ENCODE results near the gene NDUFAF2. TPM values are rescaled to one million over a fixed set of nuclear protein-coding genes. Genes with fewer than 3 reads are reported as not detected.
A peak's percentile ranks its signal among the peaks of the same experiment; 100 is the strongest.

NDUFAF2 gene
- total RNA-seq, 2 donors from 2014 or later = 20.9 to 36.0 TPM

- Histone ChIP-seq H3K27me3 (no peaks in the 10 kb centered on the region), H3K4me1 (no peaks in the 10 kb centered on the region), H3K27ac (no peak overlapping the region), H3K36me3 (no peaks in the 10 kb centered on the region), H3K9ac (ENCODE audit: low read depth in 2 of 2, low read length in 2 of 2) (no peak overlapping the region), H3K9me3 (no peaks in the 10 kb centered on the region), H3K4me3 (no peak overlapping the region)
- intact Hi-C loops (cut with DNase I) = no loop called here
- no peak for DNase-seq
- TF ChIP-seq CTCF (IDR thresholded peaks at IDR 0.05) = no peak
Measured at GRCh38 chr5:61130289-61130688, 185.3 kb downstream of the NDUFAF2 start.

GRCh38 chr5:61132559-61132958, 187.6 kb downstream of the NDUFAF2 start:
- no peaks in the 10 kb centered on the region for H3K9me3 ChIP-seq
- no peak overlapping the region for H3K9ac ChIP-seq (ENCODE audit: low read depth in 2 of 2, low read length in 2 of 2)
- no peak overlapping the region for H3K27ac ChIP-seq
- no peaks in the 10 kb centered on the region for H3K27me3 ChIP-seq
- intact Hi-C loops (cut with DNase I) = no loop called here
- TF ChIP-seq CTCF (IDR thresholded peaks at IDR 0.05) = no peak
- no peak overlapping the region for H3K4me3 ChIP-seq
- no peaks in the 10 kb centered on the region for H3K4me1 ChIP-seq
- DNase-seq = no peak
- no peaks in the 10 kb centered on the region for H3K36me3 ChIP-seq

GRCh38 chr5:61137835-61138234, 192.8 kb downstream of the NDUFAF2 start:
- Histone ChIP-seq H3K9me3 (no peaks in the 10 kb centered on the region), H3K4me3 (no peak overlapping the region), H3K27me3 (no peaks in the 10 kb centered on the region), H3K4me1 (no peaks in the 10 kb centered on the region), H3K9ac (ENCODE audit: low read depth in 2 of 2, low read length in 2 of 2) (no peak overlapping the region), H3K36me3 (no peaks in the 10 kb centered on the region), H3K27ac (no peak overlapping the region)
- no peak for TF ChIP-seq CTCF (IDR thresholded peaks at IDR 0.05)
- intact Hi-C loops (cut with DNase I) = no loop called here
- DNase-seq = no peak

- no peaks in the 10 kb centered on the region for H3K4me1 ChIP-seq
- intact Hi-C loops (cut with DNase I) = no loop called here
- H3K36me3 ChIP-seq = no peaks in the 10 kb centered on the region
- no peak overlapping the region for H3K4me3 ChIP-seq
- no peaks in the 10 kb centered on the region for H3K9me3 ChIP-seq
- no peak overlapping the region for H3K9ac ChIP-seq (ENCODE audit: low read depth in 2 of 2, low read length in 2 of 2)
- H3K27ac ChIP-seq = no peak overlapping the region
- TF ChIP-seq CTCF (IDR thresholded peaks at IDR 0.05) = peak; percentile 12
- no peaks in the 10 kb centered on the region for H3K27me3 ChIP-seq
- DNase-seq = no peak
Measured at GRCh38 chr5:61139094-61139873, 194.3 kb downstream of the NDUFAF2 start.

- H3K4me3 ChIP-seq = no peak overlapping the region
- intact Hi-C loops (cut with DNase I) = loop anchor here (5.0 kb wide), 1 partner anchor 83 kb away; no protein-coding TSS in a partner anchor
- no peak overlapping the region for H3K27ac ChIP-seq
- no peaks in the 10 kb centered on the region for H3K4me1 ChIP-seq
- no peak overlapping the region for H3K9ac ChIP-seq (ENCODE audit: low read depth in 2 of 2, low read length in 2 of 2)
- no peaks in the 10 kb centered on the region for H3K27me3 ChIP-seq
- no peak for DNase-seq
- no peak for TF ChIP-seq CTCF (IDR thresholded peaks at IDR 0.05)
- H3K9me3 ChIP-seq = no peaks in the 10 kb centered on the region
- no peaks in the 10 kb centered on the region for H3K36me3 ChIP-seq
Measured at GRCh38 chr5:61139931-61140330, 194.9 kb downstream of the NDUFAF2 start.

Data from colonic mucosa (tissue), 4 donors.